DOHH2 (cell line): Measurements from ENCODE around the gene ZNF451.

Experiments
- H3F3A ChIP-seq: fragments of 200-600 bp; sonication (generic), shearing (Covaris generic); 2 replicates; pipeline ENCODE4 v1.6.0; 2016; ENCODE audit warnings: antibody characterized with exemption, mild to moderate bottlenecking; ENCODE audit not compliant: control insufficient read depth, insufficient read depth
- H3K27ac ChIP-seq: fragments of 200-600 bp; sonication (generic); 2 replicates; pipeline ENCODE4 v1.5.1; 2014; ENCODE audit warnings: low read depth, mild to moderate bottlenecking, low read length, moderate library complexity
- H3K27me3 ChIP-seq: fragments of 200-600 bp; sonication (generic); 2 replicates; pipeline ENCODE4 v1.6.1; 2014; ENCODE audit warnings: mild to moderate bottlenecking, low read length, mixed read lengths; ENCODE audit not compliant: control insufficient read depth
- H3K36me3 ChIP-seq: fragments of 200-600 bp; sonication (generic); 2 replicates; pipeline ENCODE4 v1.6.1; 2014; ENCODE audit warnings: mild to moderate bottlenecking, low read length, moderate library complexity, mixed read lengths; ENCODE audit not compliant: control insufficient read depth
- H3K4me1 ChIP-seq: fragments of 200-600 bp; sonication (generic); 2 replicates; pipeline ENCODE4 v1.6.1; 2014; ENCODE audit warnings: mild to moderate bottlenecking, low read length, mixed read lengths; ENCODE audit not compliant: control insufficient read depth
- H3K4me2 ChIP-seq: fragments of 200-600 bp; sonication (generic); 2 replicates; pipeline ENCODE4 v1.6.0; 2014; ENCODE audit warnings: mild to moderate bottlenecking, low read length, moderate library complexity
- H3K4me3 ChIP-seq: fragments of 200-600 bp; sonication (generic); 2 replicates; pipeline ENCODE4 v1.5.1; 2014; ENCODE audit warnings: mild to moderate bottlenecking, low read length, mixed read lengths
- H3K79me2 ChIP-seq: fragments of 200-600 bp; sonication (generic); 2 replicates; pipeline ENCODE4 v1.6.1; 2014; ENCODE audit warnings: mild to moderate bottlenecking, low read length, mixed read lengths; ENCODE audit not compliant: control insufficient read depth
- H3K9me2 ChIP-seq: fragments of 200-600 bp; sonication (generic); replicated peaks from 2 replicates; pipeline ENCODE4 v1.6.1; 2014; ENCODE audit warnings: mild to moderate bottlenecking, low read length, mixed read lengths; ENCODE audit not compliant: control insufficient read depth
- H3K9me3 ChIP-seq: fragments of 200-600 bp; sonication (generic); 2 replicates; pipeline ENCODE4 v1.6.1; 2014; ENCODE audit warnings: antibody characterized with exemption, low read length, mixed read lengths; ENCODE audit not compliant: control insufficient read depth, insufficient read depth
- H4K20me1 ChIP-seq: fragments of 200-600 bp; sonication (generic); 2 replicates; pipeline ENCODE4 v1.6.0; 2014; ENCODE audit warnings: low read depth, mild to moderate bottlenecking, antibody characterized with exemption, low read length, moderate library complexity; ENCODE audit not compliant: control insufficient read depth, insufficient read depth
- EZH2phosphoT487 ChIP-seq: fragments of 200-600 bp; sonication (generic); IDR thresholded peaks from 2 replicates; pipeline ENCODE4 v1.6.1; 2017; ENCODE audit warnings: borderline replicate concordance, mild to moderate bottlenecking, antibody characterized with exemption, low read length, moderate library complexity, mixed read lengths
- TF ChIP-seq, protein P1 (sequence below): fragments of 200-600 bp; sonication (generic); IDR thresholded peaks from one replicate; pipeline ENCODE4 v1.5.1; 2014; ENCODE audit warnings: antibody characterized with exemption, mild to moderate bottlenecking, low read depth, low read length; ENCODE audit not compliant: poor library complexity, severe bottlenecking

Gene ZNF451

DNA sequence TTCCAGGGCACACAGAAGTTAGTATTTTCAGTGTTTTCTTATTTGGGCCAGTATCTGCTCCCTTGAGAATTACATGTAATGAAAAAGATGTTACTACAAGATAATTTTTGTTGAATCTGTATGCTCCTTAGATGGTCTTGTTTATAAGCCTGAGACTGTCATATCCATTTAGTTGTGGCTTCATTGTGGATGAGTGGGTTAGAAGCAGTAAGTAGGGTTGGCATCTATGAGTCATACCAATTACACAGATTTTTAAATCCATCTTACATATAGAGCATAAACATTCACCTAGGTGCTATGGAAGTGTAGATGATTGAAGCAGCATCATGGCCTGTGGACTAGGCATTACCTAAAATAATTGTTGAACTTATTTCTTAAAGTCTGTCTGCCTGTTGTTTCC, 68.7 kb downstream of the ZNF451 start:
- Histone ChIP-seq H3F3A (no peaks in the 10 kb centered on the region), H3K4me1 (no peaks in the 10 kb centered on the region), H3K4me2 (no peak overlapping the region), H3K27ac (no peak overlapping the region), H3K79me2 (no peaks in the 10 kb centered on the region), H3K9me2 (no peaks in the 10 kb centered on the region), H3K9me3 (no peaks in the 10 kb centered on the region), H3K27me3 (no peaks in the 10 kb centered on the region), H3K36me3 (peaks cover 17% of the 10 kb centered on the region), H4K20me1 (no peaks in the 10 kb centered on the region), H3K4me3 (no peak overlapping the region)
- no peak for TF ChIP-seq EZH2phosphoT487
- TF ChIP-seq, protein P1, sequence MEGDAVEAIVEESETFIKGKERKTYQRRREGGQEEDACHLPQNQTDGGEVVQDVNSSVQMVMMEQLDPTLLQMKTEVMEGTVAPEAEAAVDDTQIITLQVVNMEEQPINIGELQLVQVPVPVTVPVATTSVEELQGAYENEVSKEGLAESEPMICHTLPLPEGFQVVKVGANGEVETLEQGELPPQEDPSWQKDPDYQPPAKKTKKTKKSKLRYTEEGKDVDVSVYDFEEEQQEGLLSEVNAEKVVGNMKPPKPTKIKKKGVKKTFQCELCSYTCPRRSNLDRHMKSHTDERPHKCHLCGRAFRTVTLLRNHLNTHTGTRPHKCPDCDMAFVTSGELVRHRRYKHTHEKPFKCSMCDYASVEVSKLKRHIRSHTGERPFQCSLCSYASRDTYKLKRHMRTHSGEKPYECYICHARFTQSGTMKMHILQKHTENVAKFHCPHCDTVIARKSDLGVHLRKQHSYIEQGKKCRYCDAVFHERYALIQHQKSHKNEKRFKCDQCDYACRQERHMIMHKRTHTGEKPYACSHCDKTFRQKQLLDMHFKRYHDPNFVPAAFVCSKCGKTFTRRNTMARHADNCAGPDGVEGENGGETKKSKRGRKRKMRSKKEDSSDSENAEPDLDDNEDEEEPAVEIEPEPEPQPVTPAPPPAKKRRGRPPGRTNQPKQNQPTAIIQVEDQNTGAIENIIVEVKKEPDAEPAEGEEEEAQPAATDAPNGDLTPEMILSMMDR, result no peak

- Histone ChIP-seq H3K36me3 (peaks cover 14% of the 10 kb centered on the region), H3K27me3 (no peaks in the 10 kb centered on the region)
- TF ChIP-seq, protein P1, result no peak
- TF ChIP-seq EZH2phosphoT487, result no peak
These were observed 69.1 kb downstream of the ZNF451 start for GRCh38 chr6:57159127-57159526.

GRCh38 chr6:57162028-57162427, 72.0 kb downstream of the ZNF451 start:
- Histone ChIP-seq H3K79me2 (no peaks in the 10 kb centered on the region), H3K4me1 (no peaks in the 10 kb centered on the region), H3K4me2 (no peak overlapping the region), H3K27ac (no peak overlapping the region), H3K36me3 (peaks cover 9% of the 10 kb centered on the region), H3K9me2 (no peaks in the 10 kb centered on the region), H3F3A (no peaks in the 10 kb centered on the region), H4K20me1 (no peaks in the 10 kb centered on the region), H3K9me3 (no peaks in the 10 kb centered on the region), H3K27me3 (no peaks in the 10 kb centered on the region), H3K4me3 (no peak overlapping the region)
- TF ChIP-seq, protein P1, result no peak
- no peak for TF ChIP-seq EZH2phosphoT487

More at GRCh38 chr6:57159127-57159526, 69.1 kb downstream of the ZNF451 start:
- Histone ChIP-seq H3F3A (no peaks in the 10 kb centered on the region), H3K4me2 (no peak overlapping the region), H4K20me1 (no peaks in the 10 kb centered on the region), H3K9me2 (no peaks in the 10 kb centered on the region), H3K27ac (no peak overlapping the region), H3K4me3 (no peak overlapping the region), H3K4me1 (no peaks in the 10 kb centered on the region), H3K9me3 (no peaks in the 10 kb centered on the region), H3K79me2 (no peaks in the 10 kb centered on the region)
